ENCODE data around the gene TIMELESS.
"Not testable (repeated sequence)": the region's sequence is repeated elsewhere in the genome, so short reads cannot be mapped to it uniquely, and the experiment has no call there.

- TF ChIP-seq CTCF (conservative IDR thresholded peaks at IDR 0.05; ENCODE audit: low read length); EZH2phosphoT487 (IDR thresholded peaks at IDR 0.05; ENCODE audit: borderline replicate concordance, low read depth, low read length): not testable (repeated sequence)
Measured at GRCh38 chr12:56493409-56494105, 44.3 kb upstream of the TIMELESS start.

Measured in OCI-LY7 (cell line).